ENCODE data around the gene SPECC1. TPM values are rescaled to one million over a fixed set of nuclear protein-coding genes. Genes with fewer than 3 reads are reported as not detected.

Gene SPECC1
- polyA plus RNA-seq, 1 of the 3 experiments (the other 2 are of a cell fraction) = 11.2 TPM

GRCh38 chr17:19978805-19979211 lies 30.4 kb upstream of the SPECC1 start:
- ChIA-PET POLR2A (no interaction called here), CTCF (interaction anchor here (0.7 to 1.6 kb wide), 3 partner anchors 14 to 342 kb away, joined by 3 to 7 read pairs (median 3); no protein-coding TSS in a partner anchor)
- Histone ChIP-seq H3K9me3 (no peaks in the 10 kb centered on the region), H3K9me2 (no peaks in the 10 kb centered on the region), H3K4me1 (ENCODE audit: control insufficient read depth in 1 of 2, insufficient read depth in 2 of 2, low read depth in 1 of 2, low read length in 1 of 2) (peaks cover 4 to 11% of the 10 kb centered on the region in 2 experiments; a peak in 1 of 4 replicates), H3K4me3 (ENCODE audit: low read depth in 2 of 2, low read length in 1 of 2) (no peak overlapping the region), H4K20me1 (ENCODE audit: insufficient read depth) (no peaks in the 10 kb centered on the region), H3F3A (replicated peaks; ENCODE audit: insufficient read depth) (no peaks in the 10 kb centered on the region), H3K79me2 (ENCODE audit: insufficient read depth) (peaks cover 44% of the 10 kb centered on the region), H3K4me2 (no peak overlapping the region), H2AFZ (ENCODE audit: low read depth) (peak overlapping the region; percentile 91; the same call in 1 of the 2 replicates), H3K27me3 (ENCODE audit: insufficient read depth) (no peaks in the 10 kb centered on the region), H3K9ac (no peak overlapping the region), H3K27ac (ENCODE audit: low read depth in 2 of 2, low read length in 1 of 2) (no peak overlapping the region), H3K36me3 (replicated peaks in 1 of 2; ENCODE audit: control insufficient read depth in 1 of 2, insufficient read depth in 2 of 2, low read length in 1 of 2) (no peaks in the 10 kb centered on the region)
- no peak for DNase-seq
- TF ChIP-seq FOXJ3 (CRISPR knock-in tag; IDR thresholded peaks at IDR 0.05) (no peak), RCOR1 (IDR thresholded peaks at IDR 0.05; ENCODE audit: low read length) (no peak), RFX5 (IDR thresholded peaks at IDR 0.05; ENCODE audit: low read length) (no peak)
- WGBS (ENCODE audit: low lambda C conversion rate) = 96% methylated on average over 13 of the region's 13 CpGs

- Histone ChIP-seq H3K27me3 (ENCODE audit: insufficient read depth) (no peaks in the 10 kb centered on the region), H3F3A (replicated peaks; ENCODE audit: insufficient read depth) (no peaks in the 10 kb centered on the region), H3K4me1 (ENCODE audit: control insufficient read depth in 1 of 2, insufficient read depth in 2 of 2, low read depth in 1 of 2, low read length in 1 of 2) (peaks cover 4 to 11% of the 10 kb centered on the region in 2 experiments; a peak in 1 of 4 replicates), H3K9me3 (no peaks in the 10 kb centered on the region), H3K4me3 (ENCODE audit: low read depth in 2 of 2, low read length in 1 of 2) (no peak overlapping the region), H3K79me2 (ENCODE audit: insufficient read depth) (peaks cover 31% of the 10 kb centered on the region), H4K20me1 (ENCODE audit: insufficient read depth) (no peaks in the 10 kb centered on the region), H3K9me2 (no peaks in the 10 kb centered on the region), H3K9ac (no peak overlapping the region), H3K27ac (ENCODE audit: low read depth in 2 of 2, low read length in 1 of 2) (no peak overlapping the region), H3K4me2 (no peak overlapping the region), H3K36me3 (replicated peaks in 1 of 2; ENCODE audit: control insufficient read depth in 1 of 2, insufficient read depth in 2 of 2, low read length in 1 of 2) (no peaks in the 10 kb centered on the region), H2AFZ (ENCODE audit: low read depth) (no peak overlapping the region)
- TF ChIP-seq NFIC (IDR thresholded peaks at IDR 0.05; ENCODE audit: borderline replicate concordance) (no peak), FOSL2 (IDR thresholded peaks at IDR 0.05; ENCODE audit: borderline replicate concordance, low read depth) (no peak), MXI1 (IDR thresholded peaks at IDR 0.05; ENCODE audit: low read depth, low read length) (no peak), GATA2 (CRISPR knock-in tag; IDR thresholded peaks at IDR 0.05) (no peak), GABPA (IDR thresholded peaks at IDR 0.05; ENCODE audit: low read depth) (no peak), POLR2AphosphoS5 (IDR thresholded peaks at IDR 0.05; ENCODE audit: low read depth, low read length) (no peak)
- DNase-seq = no peak
- POLR2A ChIA-PET = no interaction called here
- CTCF ChIA-PET = interaction anchor here (3.3 kb wide), 1 partner anchor 12 kb away, joined by 13 read pairs; no protein-coding TSS in a partner anchor
- WGBS (ENCODE audit: low lambda C conversion rate) = 94% methylated on average over 37 of the region's 43 CpGs
Measured at GRCh38 chr17:19979917-19980770, 29.0 kb upstream of the SPECC1 start.
